CD14-positive monocyte (primary cell): ENCODE measurements around the gene ISG15. TPM values are rescaled to one million over a fixed set of nuclear protein-coding genes. Genes with fewer than 3 reads are reported as not detected.

ENCODE experiments used
- DNase-seq, 3 donors: peaks; one replicate each; pipeline ENCODE4 v3.0.0-alpha.2; 2011 to 2022
- H2AFZ ChIP-seq: 2 replicates; pipeline ENCODE4 v1.6.0; 2012; ENCODE audit warnings: mild to moderate bottlenecking, low read depth, low read length, inconsistent platforms; ENCODE audit not compliant: insufficient read depth, poor library complexity, severe bottlenecking
- H3K27ac ChIP-seq, 2 donors: 1 replicate in 1 of 2; 2 replicates in 1 of 2; pipeline ENCODE4 v1.5.1; 2012 to 2013; ENCODE audit warnings: low read length in 2 of 2, control low read depth in 1 of 2, inconsistent platforms in 1 of 2, low read depth in 1 of 2, mild to moderate bottlenecking in 1 of 2
- H3K27me3 ChIP-seq, 2 donors: one replicate each; pipeline versions ENCODE4 v1.6.0 to v1.6.1; 2011 to 2013; ENCODE audit warnings: low read length in 2 of 2; ENCODE audit not compliant: control insufficient read depth in 2 of 2, insufficient read depth in 2 of 2
- H3K36me3 ChIP-seq, 2 donors: replicated peaks in 1 of 2; 1 replicate in 1 of 2; 2 replicates in 1 of 2; pipeline versions ENCODE4 v1.5.1 to v1.6.1; 2012 to 2013; ENCODE audit warnings: low read length in 2 of 2, control low read depth in 1 of 2, inconsistent platforms in 1 of 2, mild to moderate bottlenecking in 1 of 2; ENCODE audit not compliant: insufficient read depth in 2 of 2, control insufficient read depth in 1 of 2
- H3K4me1 ChIP-seq, 2 donors: 1 replicate in 1 of 2; 2 replicates in 1 of 2; pipeline versions ENCODE4 v1.5.1 to v1.6.1; 2012 to 2013; ENCODE audit warnings: low read length in 2 of 2, control low read depth in 1 of 2, inconsistent platforms in 1 of 2, mild to moderate bottlenecking in 1 of 2, moderate library complexity in 1 of 2; ENCODE audit not compliant: insufficient read depth in 2 of 2, control insufficient read depth in 1 of 2
- H3K4me2 ChIP-seq: replicated peaks from 2 replicates; pipeline ENCODE3; 2012; ENCODE audit warnings: low read length, moderate library complexity, mild to moderate bottlenecking; ENCODE audit not compliant: poor library complexity, severe bottlenecking; ENCODE audit errors: extremely low read depth
- H3K4me3 ChIP-seq, 3 experiments: fragments of 200-600 bp in 1 of 3; sonication (generic) in 1 of 3; replicated peaks in 1 of 3; 1 replicate in 2 of 3; 2 replicates in 1 of 3; pipeline ENCODE4 v1.5.1; 2011 to 2013; ENCODE audit warnings: low read length in 3 of 3, mild to moderate bottlenecking in 3 of 3, control low read depth in 2 of 3, low read depth in 2 of 3, inconsistent platforms in 1 of 3, moderate library complexity in 1 of 3
- H3K79me2 ChIP-seq: 2 replicates; pipeline ENCODE4 v1.6.0; 2012; ENCODE audit warnings: mild to moderate bottlenecking, control low read depth, inconsistent platforms, low read length, moderate library complexity; ENCODE audit not compliant: insufficient read depth
- H3K9ac ChIP-seq: 2 replicates; pipeline ENCODE4 v1.6.0; 2017; ENCODE audit warnings: low read length, mild to moderate bottlenecking; ENCODE audit not compliant: insufficient read depth, poor library complexity, severe bottlenecking
- H3K9me3 ChIP-seq, 2 donors: replicated peaks in 1 of 2; 1 replicate in 1 of 2; 2 replicates in 1 of 2; pipeline versions ENCODE4 v1.5.1 to v1.6.1; 2012 to 2013; ENCODE audit warnings: low read length in 2 of 2, control low read depth in 1 of 2; ENCODE audit not compliant: control insufficient read depth in 1 of 2, insufficient read depth in 1 of 2
- H4K20me1 ChIP-seq: 2 replicates; pipeline ENCODE4 v1.6.0; 2012; ENCODE audit warnings: mild to moderate bottlenecking, low read length, control low read depth, moderate library complexity; ENCODE audit not compliant: insufficient read depth
- H3K27ac Mint-ChIP-seq, 7 donors: one replicate each; pipeline ENCODE4 v1.8.0; 2020; ENCODE audit warnings: mild to moderate bottlenecking in 7 of 7, mixed read lengths in 7 of 7, moderate library complexity in 6 of 7, inconsistent platforms in 2 of 7
- H3K27me3 Mint-ChIP-seq, 3 donors: one replicate each; pipeline ENCODE4 v1.8.0; 2021 to 2022; ENCODE audit warnings: low read depth in 3 of 3, mild to moderate bottlenecking in 3 of 3, mixed read lengths in 3 of 3, moderate library complexity in 3 of 3, inconsistent platforms in 1 of 3
- H3K36me3 Mint-ChIP-seq, 2 donors: one replicate each; pipeline ENCODE4 v1.8.0; 2020; ENCODE audit warnings: mixed read lengths in 2 of 2, inconsistent platforms in 1 of 2, mild to moderate bottlenecking in 1 of 2
- H3K4me1 Mint-ChIP-seq: one replicate; pipeline ENCODE4 v1.8.0; 2020; ENCODE audit warnings: mild to moderate bottlenecking, mixed read lengths
- H3K4me3 Mint-ChIP-seq, 2 donors: one replicate each; pipeline ENCODE4 v1.8.0; 2020; ENCODE audit warnings: mild to moderate bottlenecking in 2 of 2, mixed read lengths in 2 of 2, moderate library complexity in 1 of 2
- H3K9me3 Mint-ChIP-seq, 7 donors: one replicate each; pipeline ENCODE4 v1.8.0; 2020 to 2022; ENCODE audit warnings: mixed read lengths in 7 of 7, mild to moderate bottlenecking in 6 of 7, moderate library complexity in 6 of 7, inconsistent platforms in 2 of 7
- CTCF ChIP-seq: fragments of 200-600 bp; IDR thresholded peaks from one replicate; pipeline ENCODE4 v1.8.0; 2022; ENCODE audit warnings: antibody characterized with exemption, mild to moderate bottlenecking
- WGBS: methylation state at CpG from one replicate; pipeline ENCODE4 v1.1.5; 2013; ENCODE audit warnings: missing lambda C conversion rate; ENCODE audit not compliant: insufficient coverage; 5-methylcytosine and 5-hydroxymethylcytosine counted together
- intact Hi-C, 2 donors: fragments of 100-400 bp; cut with micrococcal nuclease; formaldehyde crosslinking; loops; one replicate each; pipeline versions ENCODE4 v1.15.0 to v1.15.1; 2023
- polyA plus RNA-seq, 3 donors: library from polyadenylated mRNA; depleted of rRNA in 1 of 3; unstranded in 2 of 3; stranded (reverse) in 1 of 3; fragments of 300-500 nt in 2 of 3; fragments of >200 nt in 1 of 3; fragmentation: Illumina TruSeq in 2 of 3; gene quantifications; 1 replicate in 2 of 3; 2 replicates in 1 of 3; pipeline ENCODE4 v1.2.3, GENCODE V29; 2012 to 2021

The ISG15 gene
- polyA plus RNA-seq, 3 donors, result 128 to 241 (median 145) TPM

GRCh38 chr1:1004420-1004779 is 8.9 kb upstream of the ISG15 start:
- Histone ChIP-seq H3K9ac (no peak overlapping the region), H4K20me1 (no peaks in the 10 kb centered on the region), H2AFZ (no peak overlapping the region), H3K9me3 (peaks cover 0 to 5% of the 10 kb centered on the region in 2 donors), H3K79me2 (no peaks in the 10 kb centered on the region), H3K4me2 (no peak overlapping the region), H3K27ac (no peak overlapping the region), H3K4me1 (peaks cover 11 to 26% of the 10 kb centered on the region in 2 donors), H3K27me3 (peaks cover 16 to 56% of the 10 kb centered on the region in 2 donors), H3K4me3 (no peak overlapping the region), H3K36me3 (no peaks in the 10 kb centered on the region)
- DNase-seq, result no peak
- Mint-ChIP-seq H3K27ac (no peak overlapping the region), H3K4me3 (peak overlapping the region in 1 of 2 donors; percentile 75), H3K27me3 (peaks cover 56 to 87% (median 70%) of the 10 kb centered on the region in 3 donors), H3K9me3 (peaks cover 2 to 23% (median 6%) of the 10 kb centered on the region in 7 donors), H3K36me3 (peaks cover 0 to 4% of the 10 kb centered on the region in 2 donors), H3K4me1 (peaks cover 22% of the 10 kb centered on the region)
- 19% methylated on average over 5 of the region's 7 CpGs for WGBS
- TF ChIP-seq CTCF, result no peak
- intact Hi-C loops, result no loop called here

- H3K27me3 ChIP-seq, result peaks cover 15 to 54% of the 10 kb centered on the region in 2 donors
- no peaks in the 10 kb centered on the region for H3K79me2 ChIP-seq
- intact Hi-C loops, result no loop called here
- H3K36me3 ChIP-seq, result no peaks in the 10 kb centered on the region
- no peak overlapping the region for H3K27ac ChIP-seq
- peaks cover 11 to 20% of the 10 kb centered on the region in 2 donors for H3K4me1 ChIP-seq
- no peaks in the 10 kb centered on the region for H4K20me1 ChIP-seq
- no peak overlapping the region for H3K9ac ChIP-seq
- Mint-ChIP-seq H3K4me1 (peaks cover 22% of the 10 kb centered on the region), H3K9me3 (peaks cover 2 to 23% (median 6%) of the 10 kb centered on the region in 7 donors), H3K27ac (no peak overlapping the region), H3K27me3 (peaks cover 55 to 86% (median 69%) of the 10 kb centered on the region in 3 donors), H3K4me3 (peak overlapping the region in 1 of 2 donors; percentile 75), H3K36me3 (peaks cover 0 to 4% of the 10 kb centered on the region in 2 donors)
- under 1% methylated on average over 15 of the region's 21 CpGs for WGBS
- peaks cover 0 to 5% of the 10 kb centered on the region in 2 donors for H3K9me3 ChIP-seq
- no peak overlapping the region for H3K4me2 ChIP-seq
- no peak for DNase-seq
- TF ChIP-seq CTCF, result no peak
- no peak overlapping the region for H3K4me3 ChIP-seq
- H2AFZ ChIP-seq, result no peak overlapping the region
These were observed 8.3 kb upstream of the ISG15 start for GRCh38 chr1:1004780-1005697.
